ENCODE results near the gene CCDC183. TPM values are rescaled to one million over a fixed set of nuclear protein-coding genes. Genes with fewer than 3 reads are reported as not detected.
A peak's percentile ranks its signal among the peaks of the same experiment; 100 is the strongest.
"Not testable (repeated sequence)": the region's sequence is repeated elsewhere in the genome, so short reads cannot be mapped to it uniquely, and the experiment has no call there.

The CCDC183 gene
- total RNA-seq, 1 donor from 2014 or later, result 0.89 TPM

GRCh38 chr9:136764301-136764891 lies 31.7 kb upstream of the CCDC183 start, which contains the start of gene LCN15:
TSS of gene LCN15 (minus strand) at chr9:136764518. CDS start at chr9:136764488, 30 bp downstream.
- Mint-ChIP-seq H3K27me3 (ENCODE audit: unreplicated experiment) (peaks cover 6% of the 10 kb centered on the region), H3K4me1 (ENCODE audit: unreplicated experiment) (peaks cover 2% of the 10 kb centered on the region), H3K36me3 (ENCODE audit: unreplicated experiment) (no peaks in the 10 kb centered on the region), H3K27ac (ENCODE audit: unreplicated experiment) (no peak within 1 kb of the TSS), H3K9me3 (ENCODE audit: unreplicated experiment) (no peaks in the 10 kb centered on the region), H3K4me3 (ENCODE audit: unreplicated experiment) (no peak within 1 kb of the TSS)
- DNase-seq (ENCODE audit: extremely low spot score, unreplicated experiment), result no peak
- no peak for TF ChIP-seq CTCF (IDR thresholded peaks at IDR 0.05)

GRCh38 chr9:136765041-136765440 lies 31.1 kb upstream of the CCDC183 start:
- Mint-ChIP-seq H3K36me3 (ENCODE audit: unreplicated experiment) (no peaks in the 10 kb centered on the region), H3K27ac (ENCODE audit: unreplicated experiment) (no peak overlapping the region), H3K9me3 (ENCODE audit: unreplicated experiment) (no peaks in the 10 kb centered on the region), H3K4me1 (ENCODE audit: unreplicated experiment) (peaks cover 3% of the 10 kb centered on the region), H3K4me3 (ENCODE audit: unreplicated experiment) (no peak overlapping the region), H3K27me3 (ENCODE audit: unreplicated experiment) (peaks cover 6% of the 10 kb centered on the region)
- DNase-seq (ENCODE audit: extremely low spot score, unreplicated experiment), result no peak
- TF ChIP-seq CTCF (IDR thresholded peaks at IDR 0.05), result no peak

GRCh38 chr9:136765745-136766409 lies 30.3 kb upstream of the CCDC183 start:
- H3K9me3 Mint-ChIP-seq (ENCODE audit: unreplicated experiment); H3K4me3 Mint-ChIP-seq (ENCODE audit: unreplicated experiment); H3K36me3 Mint-ChIP-seq (ENCODE audit: unreplicated experiment); DNase-seq (ENCODE audit: extremely low spot score, unreplicated experiment); H3K4me1 Mint-ChIP-seq (ENCODE audit: unreplicated experiment); H3K27me3 Mint-ChIP-seq (ENCODE audit: unreplicated experiment); H3K27ac Mint-ChIP-seq (ENCODE audit: unreplicated experiment): not testable (repeated sequence)

- not testable (repeated sequence) for DNase-seq (ENCODE audit: extremely low spot score, unreplicated experiment); H3K27ac Mint-ChIP-seq (ENCODE audit: unreplicated experiment); H3K27me3 Mint-ChIP-seq (ENCODE audit: unreplicated experiment); H3K4me1 Mint-ChIP-seq (ENCODE audit: unreplicated experiment); H3K4me3 Mint-ChIP-seq (ENCODE audit: unreplicated experiment); H3K36me3 Mint-ChIP-seq (ENCODE audit: unreplicated experiment); H3K9me3 Mint-ChIP-seq (ENCODE audit: unreplicated experiment)
- TF ChIP-seq CTCF (IDR thresholded peaks at IDR 0.05), result peak; percentile 62
Observed at GRCh38 chr9:136766410-136767120, 29.6 kb upstream of the CCDC183 start.

GRCh38 chr9:136769710-136770191 lies 26.4 kb upstream of the CCDC183 start:
- Mint-ChIP-seq H3K36me3 (ENCODE audit: unreplicated experiment) (no peaks in the 10 kb centered on the region), H3K4me3 (ENCODE audit: unreplicated experiment) (no peak overlapping the region), H3K4me1 (ENCODE audit: unreplicated experiment) (peaks cover 3% of the 10 kb centered on the region), H3K27me3 (ENCODE audit: unreplicated experiment) (peaks cover 6% of the 10 kb centered on the region), H3K27ac (ENCODE audit: unreplicated experiment) (no peak overlapping the region), H3K9me3 (ENCODE audit: unreplicated experiment) (peaks cover 4% of the 10 kb centered on the region)
- TF ChIP-seq CTCF (IDR thresholded peaks at IDR 0.05), result peak; percentile 50
- DNase-seq (ENCODE audit: extremely low spot score, unreplicated experiment), result no peak

Data from osteocyte (in vitro differentiated cells).